H1 (cell line): Measurements from ENCODE around the gene HHAT. TPM values are rescaled to one million over a fixed set of nuclear protein-coding genes. Genes with fewer than 3 reads are reported as not detected.

Experiments
- CTCF ChIA-PET: fragments of 300-600 bp; sonication (Branson Sonifier 250); formaldehyde crosslinking; loops from one replicate; lab custom pipeline; 2021; ENCODE audit not compliant: partially characterized antibody; lab: Charles Lee
- POLR2A ChIA-PET: fragments of 300-600 bp; sonication (Branson Sonifier 250); formaldehyde crosslinking; loops from one replicate; lab custom pipeline; 2021; ENCODE audit warnings: inconsistent platforms; ENCODE audit not compliant: partially characterized antibody; lab: Charles Lee
- DNase-seq, 2 experiments: peaks; one replicate each; pipeline versions ENCODE4 v3.0.0 to v3.0.0-alpha.2; 2010 to 2022; ENCODE audit warnings: low spot score in 2 of 2, low read depth in 1 of 2, mixed read lengths in 1 of 2
- FAIRE-seq: peaks from 2 replicates; lab custom pipeline; 2011; peaks lifted over from hg19 to GRCh38; lab: Jason Lieb, UNC
- H2AFZ ChIP-seq: 2 replicates; pipeline ENCODE4 v1.8.1; 2012; ENCODE audit warnings: low read length, inconsistent platforms
- H2AK5ac ChIP-seq: 2 replicates; pipeline ENCODE4 v1.6.1; 2013; ENCODE audit warnings: low read depth, low read length
- H2BK120ac ChIP-seq: replicated peaks from 2 replicates; pipeline ENCODE3; 2013; ENCODE audit warnings: low read depth, low read length, inconsistent platforms
- H2BK12ac ChIP-seq: 2 replicates; pipeline ENCODE4 v1.6.1; 2013; ENCODE audit warnings: low read depth, low read length
- H2BK15ac ChIP-seq: 2 replicates; pipeline ENCODE4 v1.6.1; 2013; ENCODE audit warnings: low read length
- H2BK20ac ChIP-seq: 2 replicates; pipeline ENCODE4 v1.6.1; 2013; ENCODE audit warnings: low read length
- H2BK5ac ChIP-seq: 2 replicates; pipeline ENCODE4 v1.6.1; 2013; ENCODE audit warnings: low read depth, low read length
- H3K14ac ChIP-seq: 2 replicates; pipeline ENCODE4 v1.6.1; 2013; ENCODE audit warnings: inconsistent platforms; ENCODE audit not compliant: insufficient read length
- H3K18ac ChIP-seq: 2 replicates; pipeline ENCODE4 v1.6.1; 2013; ENCODE audit warnings: low read length; ENCODE audit errors: extremely low read depth
- H3K23ac ChIP-seq: 2 replicates; pipeline ENCODE4 v1.6.1; 2013; ENCODE audit warnings: inconsistent platforms; ENCODE audit not compliant: insufficient read length
- H3K23me2 ChIP-seq: 2 replicates; pipeline ENCODE4 v1.6.1; 2013; ENCODE audit warnings: low read depth, low read length
- H3K27ac ChIP-seq: 2 replicates; pipeline ENCODE4 v1.6.1; 2011; ENCODE audit warnings: low read depth, low read length, inconsistent platforms
- H3K27me3 ChIP-seq, 4 experiments: replicated peaks in 1 of 4; 1 replicate in 1 of 4; 2 replicates in 3 of 4; pipeline versions ENCODE4 v1.6.1 to v1.8.1; 2011 to 2013; ENCODE audit warnings: low read length in 3 of 4, mild to moderate bottlenecking in 3 of 4, inconsistent platforms in 2 of 4, mixed read lengths in 2 of 4, moderate library complexity in 1 of 4; ENCODE audit not compliant: control insufficient read depth in 3 of 4, insufficient read depth in 3 of 4; ENCODE audit errors: extremely low read depth in 1 of 4
- H3K36me3 ChIP-seq, 4 experiments: 2 replicates each; pipeline versions ENCODE4 v1.6.1 to v1.8.1; 2011 to 2013; ENCODE audit warnings: mild to moderate bottlenecking in 4 of 4, low read length in 3 of 4, moderate library complexity in 2 of 4, control low read depth in 1 of 4, inconsistent platforms in 1 of 4; ENCODE audit not compliant: insufficient read depth in 4 of 4, control insufficient read depth in 2 of 4
- H3K4ac ChIP-seq: replicated peaks from 2 replicates; pipeline ENCODE3; 2013; ENCODE audit warnings: low read length, low read depth, mixed read lengths, inconsistent platforms; ENCODE audit not compliant: insufficient read length
- H3K4me1 ChIP-seq, 4 experiments: replicated peaks in 1 of 4; 1 replicate in 1 of 4; 2 replicates in 3 of 4; pipeline versions ENCODE4 v1.6.1 to v1.8.1; 2011 to 2013; ENCODE audit warnings: low read length in 3 of 4, inconsistent platforms in 2 of 4, mixed read lengths in 1 of 4; ENCODE audit not compliant: insufficient read depth in 4 of 4, control insufficient read depth in 3 of 4
- H3K4me2 ChIP-seq, 2 experiments: 2 replicates each; pipeline versions ENCODE4 v1.6.1 to v1.8.1; 2011 to 2013; ENCODE audit warnings: low read depth in 2 of 2, low read length in 2 of 2, control low read depth in 1 of 2, inconsistent platforms in 1 of 2, mild to moderate bottlenecking in 1 of 2; ENCODE audit not compliant: insufficient read depth in 1 of 2
- H3K4me3 ChIP-seq, 4 experiments: fragments of 200-600, 300-600 bp in 1 of 4; sonication (generic), shearing (Covaris generic), sonication (Bioruptor Twin) in 1 of 4; 2 replicates each; pipeline versions ENCODE4 v1.5.1 to v1.8.1; 2011 to 2016; ENCODE audit warnings: low read length in 4 of 4, low read depth in 3 of 4, control low read depth in 2 of 4, inconsistent platforms in 2 of 4, mild to moderate bottlenecking in 2 of 4, mixed read lengths in 1 of 4, moderate library complexity in 1 of 4; ENCODE audit not compliant: insufficient read depth in 2 of 4; ENCODE audit errors: extremely low read depth in 1 of 4
- H3K56ac ChIP-seq: replicated peaks from 2 replicates; pipeline ENCODE3; 2013; ENCODE audit warnings: low read depth, mild to moderate bottlenecking, mixed read lengths, low read length, inconsistent platforms; ENCODE audit not compliant: insufficient read length
- H3K79me1 ChIP-seq: 2 replicates; pipeline ENCODE4 v1.6.1; 2013; ENCODE audit warnings: low read depth, low read length, control low read depth
- H3K79me2 ChIP-seq, 2 experiments: 2 replicates each; pipeline versions ENCODE4 v1.6.1 to v1.8.1; 2012 to 2013; ENCODE audit warnings: low read length in 2 of 2, mild to moderate bottlenecking in 2 of 2, inconsistent platforms in 1 of 2; ENCODE audit not compliant: insufficient read depth in 2 of 2, control insufficient read depth in 1 of 2
- H3K9ac ChIP-seq, 4 experiments: replicated peaks in 1 of 4; 1 replicate in 1 of 4; 2 replicates in 3 of 4; pipeline versions ENCODE4 v1.6.1 to v1.8.1; 2011 to 2013; ENCODE audit warnings: low read depth in 3 of 4, low read length in 3 of 4, control low read depth in 2 of 4, mild to moderate bottlenecking in 2 of 4, moderate library complexity in 2 of 4, inconsistent platforms in 1 of 4; ENCODE audit errors: extremely low read depth in 1 of 4
- H3K9me3 ChIP-seq, 2 experiments: 2 replicates each; pipeline versions ENCODE4 v1.6.1 to v1.8.1; 2012 to 2013; ENCODE audit warnings: mild to moderate bottlenecking in 2 of 2, moderate library complexity in 2 of 2, control low read depth in 1 of 2, inconsistent platforms in 1 of 2, low read depth in 1 of 2, low read length in 1 of 2, mixed read lengths in 1 of 2; ENCODE audit not compliant: insufficient read depth in 2 of 2
- H4K20me1 ChIP-seq, 2 experiments: replicated peaks in 1 of 2; 2 replicates each; pipeline versions ENCODE3 to v1.8.1; 2011 to 2013; ENCODE audit warnings: inconsistent platforms in 2 of 2, low read length in 2 of 2, mild to moderate bottlenecking in 1 of 2; ENCODE audit not compliant: insufficient read depth in 2 of 2, control insufficient read depth in 1 of 2
- H4K5ac ChIP-seq: 2 replicates; pipeline ENCODE4 v1.6.1; 2013; ENCODE audit warnings: low read length, low read depth, mixed read lengths, inconsistent platforms; ENCODE audit not compliant: insufficient read length
- H4K8ac ChIP-seq: 2 replicates; pipeline ENCODE4 v1.8.0; 2013; ENCODE audit warnings: mild to moderate bottlenecking, moderate library complexity, low read length, inconsistent platforms; ENCODE audit not compliant: insufficient read depth; ENCODE audit errors: extremely low read depth
- H4K91ac ChIP-seq: replicated peaks from 2 replicates; pipeline ENCODE3; 2013; ENCODE audit warnings: low read length, mixed read lengths, inconsistent platforms; ENCODE audit not compliant: insufficient read length
- WGBS, 2 experiments: shearing (Covaris generic) in 1 of 2; methylation state at CpG; one replicate each; pipeline versions ENCODE4 v1.1.6 to v1.1.7; 2013 to 2015; ENCODE audit warnings: low lambda C conversion rate in 2 of 2, mixed read lengths in 2 of 2, inconsistent platforms in 1 of 2, low coverage in 1 of 2, missing lambda C conversion rate in 1 of 2; ENCODE audit not compliant: insufficient replicate concordance in 2 of 2, insufficient coverage in 1 of 2, insufficient read length in 1 of 2; ENCODE audit errors: extremely low coverage in 1 of 2, missing lambda C conversion rate in 1 of 2; 5-methylcytosine and 5-hydroxymethylcytosine counted together
- polyA plus RNA-seq, 7 experiments: library from polyadenylated mRNA; depleted of rRNA in 3 of 7; stranded (reverse) in 5 of 7; unstranded in 2 of 7; fragments of >200 nt in 5 of 7; fragments of 200-250 nt in 2 of 7; gene quantifications; 1 replicate in 5 of 7; 2 replicates in 1 of 7; 4 replicates in 1 of 7; pipeline versions ENCODE4 v1.2.1 to v1.2.3, GENCODE V29; 2011 to 2013; ENCODE audit warnings: missing spikeins in 2 of 7, mixed read lengths in 2 of 7
- total RNA-seq: library from RNA; stranded (reverse); fragmentation: NEBNext Ultra II Directional; extraction: Animal tissue kit (Norgen Biotek cat#: 25700); gene quantifications from 2 replicates; pipeline ENCODE4 v1.2.1, GENCODE V29; 2021
- TF ChIP-seq, protein P1 (sequence below): IDR thresholded peaks from 2 replicates; pipeline ENCODE4 v1.6.1; 2011; ENCODE audit warnings: low read depth, mild to moderate bottlenecking, low read length; ENCODE audit not compliant: insufficient read depth

The HHAT gene
- total and polyA plus RNA-seq, 2 of the 8 experiments (the other 6 are each of a cell fraction or from before 2014, with no cell fraction given) = 0.15 to 0.51 TPM

DNA sequence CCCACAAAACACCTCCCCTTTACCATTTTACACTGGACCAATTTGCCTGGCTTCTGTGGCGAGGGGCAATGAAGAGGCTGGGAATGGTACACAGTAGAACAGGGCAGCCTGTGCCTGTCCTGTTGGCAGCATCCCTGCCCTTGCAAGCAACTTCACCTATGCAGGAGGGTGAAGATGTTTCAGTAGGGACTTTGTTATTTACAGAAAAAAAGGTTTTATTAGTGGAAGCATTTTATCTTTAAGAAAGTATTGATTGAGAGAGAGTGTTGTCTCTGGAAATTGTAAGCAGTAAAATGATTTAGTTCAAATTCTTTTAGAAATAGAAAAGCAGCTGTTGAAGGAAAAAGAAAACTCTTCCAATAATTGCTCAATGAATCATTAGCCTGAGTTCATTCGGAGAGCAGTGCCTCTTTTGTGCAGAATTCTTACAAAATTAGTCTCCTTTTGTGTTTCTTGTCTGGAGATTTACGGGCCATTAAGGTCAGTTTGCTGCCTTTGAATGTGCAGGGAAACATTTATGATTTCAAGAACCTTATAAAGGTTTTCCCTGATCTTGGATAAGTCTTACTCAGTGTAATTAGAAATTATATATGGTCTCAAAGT, 49.1 kb downstream of the HHAT start:
- H3K14ac ChIP-seq = no peak overlapping the region
- no peak overlapping the region for H3K4me3 ChIP-seq
- FAIRE-seq = no peak
- H2BK15ac ChIP-seq = no peak overlapping the region
- H3K4me1 ChIP-seq = peaks cover 4 to 11% (median 8%) of the 10 kb centered on the region in 4 experiments; a peak in 6 of 7 replicates
- ChIA-PET POLR2A (interaction anchor here (0.6 kb wide), 1 partner anchor 373 kb away, joined by 3 read pairs; no protein-coding TSS in a partner anchor), CTCF (interaction anchor here (1.1 to 10.6 kb wide), 3 partner anchors 8 to 24 kb away, joined by 3 to 179 read pairs (median 20); no protein-coding TSS in a partner anchor)
- TF ChIP-seq, protein P1, sequence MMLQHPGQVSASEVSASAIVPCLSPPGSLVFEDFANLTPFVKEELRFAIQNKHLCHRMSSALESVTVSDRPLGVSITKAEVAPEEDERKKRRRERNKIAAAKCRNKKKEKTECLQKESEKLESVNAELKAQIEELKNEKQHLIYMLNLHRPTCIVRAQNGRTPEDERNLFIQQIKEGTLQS = no peak
- H3K23me2 ChIP-seq = peaks cover 2% of the 10 kb centered on the region; the same call in 1 of the 2 replicates
- no peak overlapping the region for H2BK5ac ChIP-seq
- H2AK5ac ChIP-seq = no peak overlapping the region
- no peaks in the 10 kb centered on the region for H3K79me2 ChIP-seq
- 91% methylated on average over 3 of the region's 3 CpGs; no CpG with 5 or more reads in 1 of the 2 experiments for WGBS, 2 experiments
- H4K8ac ChIP-seq = no peak overlapping the region
- no peak overlapping the region for H3K4me2 ChIP-seq
- no peak overlapping the region for H3K18ac ChIP-seq
- no peak overlapping the region for H4K5ac ChIP-seq
- H2BK12ac ChIP-seq = no peak overlapping the region
- H3K79me1 ChIP-seq = no peaks in the 10 kb centered on the region
- H2BK20ac ChIP-seq = no peak overlapping the region
- H4K20me1 ChIP-seq = no peaks in the 10 kb centered on the region
- no peaks in the 10 kb centered on the region for H3K9me3 ChIP-seq
- H2BK120ac ChIP-seq = no peak overlapping the region
- no peak overlapping the region for H3K4ac ChIP-seq
- no peak overlapping the region for H3K9ac ChIP-seq
- H2AFZ ChIP-seq = no peak overlapping the region
- no peak overlapping the region for H3K56ac ChIP-seq
- H3K36me3 ChIP-seq = no peaks in the 10 kb centered on the region
- H3K23ac ChIP-seq = no peak overlapping the region
- H3K27me3 ChIP-seq = no peaks in the 10 kb centered on the region
- no peak overlapping the region for H3K27ac ChIP-seq
- no peak overlapping the region for H4K91ac ChIP-seq
- DNase-seq = no peak
